ENCODE data around the gene ETV3.
A peak's percentile ranks its signal among the peaks of the same experiment; 100 is the strongest.
"Not testable (repeated sequence)": the region's sequence is repeated elsewhere in the genome, so short reads cannot be mapped to it uniquely, and the experiment has no call there.

ETV3 gene

GRCh38 chr1:157138220-157139051 is at the start of gene ETV3:
Gene ETV3, minus strand, starts transcription at chr1:157138395. Its CDS starts 2,043 bp downstream, at chr1:157136352.
- in situ Hi-C loops (cut with HindIII; ENCODE audit: low pct_ligation_motif_present, low pct_unique_long_range_greater_than_20kb, low sequenced_read_pairs), result no loop called here
- peak; percentile 94 for DNase-seq

- no peak for DNase-seq
- in situ Hi-C loops (cut with HindIII; ENCODE audit: low pct_ligation_motif_present, low pct_unique_long_range_greater_than_20kb, low sequenced_read_pairs), result no loop called here
Observed at GRCh38 chr1:157186281-157186992, 48.2 kb upstream of the ETV3 start.

DNA sequence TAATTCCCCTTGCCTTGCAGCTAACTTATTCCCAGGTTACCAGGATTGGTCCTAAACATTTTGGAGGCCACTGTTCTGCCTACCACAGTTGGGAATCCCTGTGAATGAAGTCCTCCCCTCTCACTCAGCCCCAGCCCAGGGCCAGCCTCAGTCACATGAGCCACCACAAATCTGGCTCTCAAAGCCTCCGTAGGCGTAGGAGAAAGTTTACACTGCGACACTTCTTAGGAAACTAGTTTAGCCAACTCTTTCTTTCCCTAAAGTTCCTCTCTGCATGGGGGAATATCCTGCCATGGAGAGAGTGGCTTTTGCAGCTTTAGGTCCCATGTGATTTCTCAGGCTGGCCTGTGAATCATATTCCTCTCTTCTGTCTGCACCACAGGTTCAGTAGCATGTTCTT is 45.7 kb upstream of the ETV3 start:
- in situ Hi-C loops (cut with HindIII; ENCODE audit: low pct_ligation_motif_present, low pct_unique_long_range_greater_than_20kb, low sequenced_read_pairs), result no loop called here
- no peak for DNase-seq

- DNase-seq; in situ Hi-C loops (cut with HindIII; ENCODE audit: low pct_ligation_motif_present, low pct_unique_long_range_greater_than_20kb, low sequenced_read_pairs): not testable (repeated sequence)
Observed at GRCh38 chr1:157182371-157182770, 44.2 kb upstream of the ETV3 start.

GRCh38 chr1:157181790-157182189 is 43.6 kb upstream of the ETV3 start:
- no peak for DNase-seq
- in situ Hi-C loops (cut with HindIII; ENCODE audit: low pct_ligation_motif_present, low pct_unique_long_range_greater_than_20kb, low sequenced_read_pairs), result no loop called here

- DNase-seq, result no peak
- in situ Hi-C loops (cut with HindIII; ENCODE audit: low pct_ligation_motif_present, low pct_unique_long_range_greater_than_20kb, low sequenced_read_pairs), result no loop called here
Observed at GRCh38 chr1:157181258-157181657, 43.1 kb upstream of the ETV3 start.

GRCh38 chr1:157178490-157178889 is 40.3 kb upstream of the ETV3 start:
- DNase-seq, result no peak
- in situ Hi-C loops (cut with HindIII; ENCODE audit: low pct_ligation_motif_present, low pct_unique_long_range_greater_than_20kb, low sequenced_read_pairs), result no loop called here

- in situ Hi-C loops (cut with HindIII; ENCODE audit: low pct_ligation_motif_present, low pct_unique_long_range_greater_than_20kb, low sequenced_read_pairs), result no loop called here
- DNase-seq, result no peak
Observed at GRCh38 chr1:157177733-157178394, 39.7 kb upstream of the ETV3 start.

GRCh38 chr1:157176591-157177121 is 38.5 kb upstream of the ETV3 start:
- in situ Hi-C loops (cut with HindIII; ENCODE audit: low pct_ligation_motif_present, low pct_unique_long_range_greater_than_20kb, low sequenced_read_pairs), result no loop called here
- DNase-seq, result no peak

DNA sequence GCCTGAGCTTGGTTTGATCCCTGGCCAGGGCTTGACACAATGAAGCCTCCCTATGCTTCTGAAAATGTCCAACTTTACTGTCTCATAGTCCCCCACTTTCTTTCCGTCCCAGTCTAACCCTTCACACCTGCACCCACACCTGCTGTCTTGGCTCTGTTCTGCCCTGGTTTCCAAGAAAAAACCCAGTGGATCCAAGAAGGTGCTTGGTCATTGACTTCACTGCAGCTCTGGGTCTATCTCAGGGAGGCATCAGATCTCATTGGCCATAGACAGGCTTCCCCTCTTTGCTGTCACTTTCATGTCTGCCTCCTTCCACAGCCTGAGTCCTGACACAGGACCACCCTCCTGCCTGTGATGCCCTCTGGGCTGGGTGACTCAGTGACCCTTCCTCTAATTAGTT is 37.8 kb upstream of the ETV3 start:
- in situ Hi-C loops (cut with HindIII; ENCODE audit: low pct_ligation_motif_present, low pct_unique_long_range_greater_than_20kb, low sequenced_read_pairs), result no loop called here
- no peak for DNase-seq

GRCh38 chr1:157173900-157174410 is 35.8 kb upstream of the ETV3 start:
- DNase-seq, result no peak
- in situ Hi-C loops (cut with HindIII; ENCODE audit: low pct_ligation_motif_present, low pct_unique_long_range_greater_than_20kb, low sequenced_read_pairs), result no loop called here

DNA sequence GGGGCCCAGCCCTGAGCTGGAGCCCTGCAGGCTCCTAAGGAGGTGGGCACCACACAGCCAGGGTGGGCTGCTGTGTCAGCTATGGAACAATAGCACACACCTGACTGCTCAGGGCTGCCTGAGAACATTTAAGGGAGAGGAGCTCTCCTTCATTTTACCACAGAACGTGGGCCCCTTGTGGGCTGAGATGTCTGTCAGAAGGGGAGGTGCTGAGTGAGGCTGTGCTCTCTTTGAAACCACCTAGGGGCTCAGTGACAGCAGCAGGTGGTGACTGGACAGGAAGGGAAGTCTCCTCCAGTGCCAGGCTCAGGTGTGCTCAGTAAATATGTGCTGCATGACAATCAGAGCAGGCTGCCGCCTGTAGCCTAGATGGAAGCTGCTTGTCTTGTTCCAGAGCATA is 35.0 kb upstream of the ETV3 start:
- in situ Hi-C loops (cut with HindIII; ENCODE audit: low pct_ligation_motif_present, low pct_unique_long_range_greater_than_20kb, low sequenced_read_pairs); DNase-seq: not testable (repeated sequence)

DNA sequence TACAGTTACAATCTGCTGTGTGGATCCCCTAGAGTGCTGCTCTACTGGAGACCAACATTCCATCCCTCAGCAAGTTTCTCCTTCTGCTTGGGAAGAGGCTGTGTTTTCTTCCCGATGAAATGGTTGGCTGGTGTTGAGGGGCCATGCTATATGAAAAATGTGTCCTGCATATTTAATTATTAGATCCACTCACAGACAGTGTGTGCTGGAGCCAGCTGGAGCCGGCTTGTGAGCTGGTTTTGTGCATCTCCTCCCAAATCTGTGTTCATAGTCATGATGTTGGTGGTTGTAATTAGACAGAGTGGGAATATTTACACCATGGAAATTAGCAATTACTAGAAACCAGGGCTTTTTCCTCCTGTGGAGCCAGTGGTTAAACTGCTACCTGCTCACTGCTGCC is 34.4 kb upstream of the ETV3 start:
- DNase-seq; in situ Hi-C loops (cut with HindIII; ENCODE audit: low pct_ligation_motif_present, low pct_unique_long_range_greater_than_20kb, low sequenced_read_pairs): not testable (repeated sequence)

DNA sequence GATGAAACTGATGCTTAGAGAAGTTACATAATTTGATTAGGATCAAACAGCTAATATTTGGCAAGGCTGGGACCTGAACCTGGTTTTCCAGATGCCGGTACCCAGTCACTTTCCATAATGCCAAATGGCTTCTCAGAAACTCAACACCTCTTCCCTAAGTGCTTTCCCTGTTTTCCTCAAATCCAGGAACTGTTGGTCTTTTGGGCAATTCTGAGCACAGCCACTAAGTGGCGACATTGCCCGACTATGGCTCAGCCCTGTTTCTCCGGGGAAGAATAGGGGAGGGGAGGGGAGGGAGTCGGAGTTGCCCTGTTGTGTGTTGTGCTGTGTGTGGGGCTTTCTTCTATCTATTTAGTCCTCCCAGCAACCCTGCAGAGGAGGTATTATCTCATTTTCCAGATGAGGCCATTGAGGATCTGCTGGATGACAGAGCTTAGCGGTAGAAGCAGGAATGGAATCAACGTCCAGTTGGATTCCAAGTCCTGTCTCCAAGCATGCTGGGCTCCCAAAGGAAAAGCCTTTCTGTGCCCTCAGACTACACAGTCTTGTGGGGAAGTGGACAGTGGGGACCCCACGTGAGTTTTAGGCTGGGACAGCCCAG is 33.8 kb upstream of the ETV3 start:
- in situ Hi-C loops (cut with HindIII; ENCODE audit: low pct_ligation_motif_present, low pct_unique_long_range_greater_than_20kb, low sequenced_read_pairs), result not testable (repeated sequence)
- DNase-seq, result peak; percentile 22

DNA sequence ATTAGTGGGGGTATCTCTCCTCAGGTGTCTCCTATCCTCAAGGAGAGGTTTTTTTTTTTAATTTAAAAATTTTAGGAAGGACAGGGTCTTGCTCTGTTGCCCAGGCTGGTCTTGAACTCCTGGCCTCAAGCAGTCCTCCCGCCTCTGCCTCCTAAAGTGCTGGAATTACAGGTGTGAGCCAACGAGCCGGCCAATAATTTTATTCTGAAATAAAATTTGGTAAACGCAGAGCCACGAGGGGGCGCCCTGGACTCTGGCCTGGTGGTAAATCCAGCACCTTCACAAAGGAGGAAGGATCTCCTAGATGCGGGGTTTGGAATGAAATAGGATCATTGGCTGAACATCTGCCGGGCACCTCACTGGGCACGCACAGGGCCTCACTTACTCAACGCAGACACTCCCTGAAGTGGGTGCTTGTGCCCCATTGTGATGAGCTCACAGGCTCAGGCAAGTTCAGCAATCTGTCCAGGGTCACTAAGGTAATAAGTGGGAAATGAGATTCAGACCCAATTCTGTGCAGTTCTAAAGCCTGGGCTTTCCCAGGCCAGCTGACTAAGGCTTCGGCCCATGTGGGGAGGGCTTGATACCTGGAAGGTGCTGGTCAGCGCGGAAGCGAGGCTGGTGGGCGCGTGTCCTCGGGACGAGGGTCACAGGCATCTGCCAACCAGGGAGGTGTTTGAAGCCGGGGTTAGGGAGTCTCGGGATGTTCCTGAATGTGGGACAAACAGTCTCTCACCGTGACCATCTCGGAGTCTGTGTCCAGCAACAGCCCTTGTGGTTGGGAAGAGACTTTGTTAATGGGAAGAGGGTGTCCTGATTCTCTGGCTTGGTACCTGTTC is 32.7 kb upstream of the ETV3 start:
- in situ Hi-C loops (cut with HindIII; ENCODE audit: low pct_ligation_motif_present, low pct_unique_long_range_greater_than_20kb, low sequenced_read_pairs), result no loop called here
- peak; percentile 60 for DNase-seq

- in situ Hi-C loops (cut with HindIII; ENCODE audit: low pct_ligation_motif_present, low pct_unique_long_range_greater_than_20kb, low sequenced_read_pairs), result no loop called here
- DNase-seq, result no peak
Observed at GRCh38 chr1:157168015-157168414, 29.8 kb upstream of the ETV3 start.

GRCh38 chr1:157167437-157167836 is 29.2 kb upstream of the ETV3 start:
- in situ Hi-C loops (cut with HindIII; ENCODE audit: low pct_ligation_motif_present, low pct_unique_long_range_greater_than_20kb, low sequenced_read_pairs), result no loop called here
- DNase-seq, result no peak

- DNase-seq, result no peak
- in situ Hi-C loops (cut with HindIII; ENCODE audit: low pct_ligation_motif_present, low pct_unique_long_range_greater_than_20kb, low sequenced_read_pairs), result no loop called here
Observed at GRCh38 chr1:157166590-157166989, 28.4 kb upstream of the ETV3 start.

Data from ACHN (cell line).